Inferior parietal cortex (tissue), 1 donor: Measurements from ENCODE around the gene CDH20.

Source experiments
- DNase-seq: peaks from one replicate; pipeline ENCODE4 v3.0.0-alpha.2; 2016; ENCODE audit errors: extremely low spot score

Gene CDH20

GRCh38 chr18:61426492-61427053 lies 93.3 kb downstream of the CDH20 start:
- no peak for DNase-seq

GRCh38 chr18:61428266-61428665 lies 95.0 kb downstream of the CDH20 start:
- no peak for DNase-seq

- no peak for DNase-seq
Observed at GRCh38 chr18:61432590-61432989, 99.4 kb downstream of the CDH20 start.

GRCh38 chr18:61435064-61435652 lies 101.9 kb downstream of the CDH20 start:
- DNase-seq, result no peak

GRCh38 chr18:61443081-61443725 lies 110.0 kb downstream of the CDH20 start:
- no peak for DNase-seq

GRCh38 chr18:61448316-61448715 lies 115.1 kb downstream of the CDH20 start:
- DNase-seq, result no peak

GRCh38 chr18:61459896-61460648 lies 126.8 kb downstream of the CDH20 start:
- DNase-seq, result peak; percentile 44

- no peak for DNase-seq
Observed at GRCh38 chr18:61464551-61465142, 131.4 kb downstream of the CDH20 start.

GRCh38 chr18:61466736-61467135 lies 133.5 kb downstream of the CDH20 start:
- no peak for DNase-seq

GRCh38 chr18:61470031-61470674 lies 136.9 kb downstream of the CDH20 start:
- DNase-seq, result no peak

GRCh38 chr18:61471541-61471940 lies 138.3 kb downstream of the CDH20 start:
- DNase-seq, result no peak

- DNase-seq, result no peak
Observed at GRCh38 chr18:61471942-61472341, 138.7 kb downstream of the CDH20 start.

GRCh38 chr18:61474341-61474740 lies 141.1 kb downstream of the CDH20 start:
- no peak for DNase-seq

- no peak for DNase-seq
Observed at GRCh38 chr18:61474918-61475317, 141.7 kb downstream of the CDH20 start.

GRCh38 chr18:61475931-61476330 lies 142.7 kb downstream of the CDH20 start:
- DNase-seq, result no peak

GRCh38 chr18:61489334-61489733 lies 156.1 kb downstream of the CDH20 start:
- no peak for DNase-seq

- no peak for DNase-seq
Observed at GRCh38 chr18:61496374-61496773, 163.1 kb downstream of the CDH20 start.

GRCh38 chr18:61497422-61497821 lies 164.2 kb downstream of the CDH20 start:
- DNase-seq, result no peak

- DNase-seq, result peak; percentile 92
Observed at GRCh38 chr18:61502472-61502871, 169.2 kb downstream of the CDH20 start.

GRCh38 chr18:61503688-61504087 lies 170.5 kb downstream of the CDH20 start:
- DNase-seq, result no peak

- no peak for DNase-seq
Observed at GRCh38 chr18:61528961-61529360, 195.7 kb downstream of the CDH20 start.

GRCh38 chr18:61530681-61531080 lies 197.5 kb downstream of the CDH20 start:
- no peak for DNase-seq
